ENCODE data around the gene GPRC5A.

DNA sequence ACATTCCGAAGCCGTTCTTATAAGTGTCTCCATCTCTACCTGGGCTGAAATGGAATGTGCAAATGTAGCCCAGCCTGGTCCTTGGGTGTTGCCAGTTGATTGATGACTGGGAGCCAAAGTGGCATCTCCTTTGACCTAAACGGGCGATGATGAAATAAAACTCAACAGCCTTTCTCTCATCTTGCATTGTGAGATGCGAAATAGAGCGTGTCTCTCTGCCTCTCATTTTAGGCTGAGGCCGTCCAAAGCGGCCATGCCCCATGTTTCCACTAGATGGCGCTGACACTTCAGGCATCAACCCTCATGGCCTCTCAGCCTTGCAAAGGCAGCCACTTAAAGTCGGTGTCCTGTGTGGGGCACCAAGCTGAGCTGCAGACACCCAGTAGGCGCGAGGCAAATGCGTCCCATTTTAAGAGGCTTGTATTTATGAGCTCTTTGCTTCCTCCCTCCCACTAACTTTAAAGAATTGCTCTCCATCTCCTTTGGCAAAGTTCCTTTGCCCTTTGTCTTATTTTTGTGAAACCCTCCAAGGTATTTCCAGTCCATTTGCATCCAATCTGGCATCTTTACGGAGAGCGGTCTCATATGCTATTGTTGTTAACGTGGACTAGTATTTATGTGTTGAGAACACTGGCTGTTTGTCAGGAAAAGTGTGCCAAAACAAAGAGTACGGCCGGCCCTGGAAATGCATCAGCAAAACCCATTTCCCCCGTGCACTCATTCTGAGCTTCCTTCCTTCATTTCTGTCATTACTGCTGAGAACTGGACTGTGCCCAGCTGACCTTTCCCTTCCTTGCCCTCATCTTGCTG, 25.0 kb downstream of the GPRC5A start:
- TF ChIP-seq, protein P1, sequence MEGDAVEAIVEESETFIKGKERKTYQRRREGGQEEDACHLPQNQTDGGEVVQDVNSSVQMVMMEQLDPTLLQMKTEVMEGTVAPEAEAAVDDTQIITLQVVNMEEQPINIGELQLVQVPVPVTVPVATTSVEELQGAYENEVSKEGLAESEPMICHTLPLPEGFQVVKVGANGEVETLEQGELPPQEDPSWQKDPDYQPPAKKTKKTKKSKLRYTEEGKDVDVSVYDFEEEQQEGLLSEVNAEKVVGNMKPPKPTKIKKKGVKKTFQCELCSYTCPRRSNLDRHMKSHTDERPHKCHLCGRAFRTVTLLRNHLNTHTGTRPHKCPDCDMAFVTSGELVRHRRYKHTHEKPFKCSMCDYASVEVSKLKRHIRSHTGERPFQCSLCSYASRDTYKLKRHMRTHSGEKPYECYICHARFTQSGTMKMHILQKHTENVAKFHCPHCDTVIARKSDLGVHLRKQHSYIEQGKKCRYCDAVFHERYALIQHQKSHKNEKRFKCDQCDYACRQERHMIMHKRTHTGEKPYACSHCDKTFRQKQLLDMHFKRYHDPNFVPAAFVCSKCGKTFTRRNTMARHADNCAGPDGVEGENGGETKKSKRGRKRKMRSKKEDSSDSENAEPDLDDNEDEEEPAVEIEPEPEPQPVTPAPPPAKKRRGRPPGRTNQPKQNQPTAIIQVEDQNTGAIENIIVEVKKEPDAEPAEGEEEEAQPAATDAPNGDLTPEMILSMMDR (IDR thresholded peaks at IDR 0.05; ENCODE audit: low read length), result peak; percentile 98
- TF ChIP-seq EZH2 (IDR thresholded peaks at IDR 0.05; ENCODE audit: borderline replicate concordance, low read length), result no peak

All from OCI-LY1 (cell line).